GM21529 (cell line): ENCODE measurements around the gene SET.
"Not testable (repeated sequence)": the region's sequence is repeated elsewhere in the genome, so short reads cannot be mapped to it uniquely, and the experiment has no call there.

Experiments used
- ATAC-seq: cut with Tn5 transposase; IDR thresholded peaks from one replicate; pipeline ENCODE4 v1.9.1; 2021; ENCODE audit not compliant: unreplicated experiment

SET gene

GRCh38 chr9:128685636-128686489 lies 3.2 kb upstream of the SET start:
- no peak for ATAC-seq

GRCh38 chr9:128687453-128687852 lies 1.6 kb upstream of the SET start:
- ATAC-seq: no peak

GRCh38 chr9:128689293-128689774 lies 312 bp downstream of the SET start:
- ATAC-seq: peak; percentile 2

- ATAC-seq: no peak
These were observed 1.0 kb downstream of the SET start for GRCh38 chr9:128689820-128690683.

- no peak for ATAC-seq
These were observed 1.6 kb downstream of the SET start for GRCh38 chr9:128690684-128691034.

DNA sequence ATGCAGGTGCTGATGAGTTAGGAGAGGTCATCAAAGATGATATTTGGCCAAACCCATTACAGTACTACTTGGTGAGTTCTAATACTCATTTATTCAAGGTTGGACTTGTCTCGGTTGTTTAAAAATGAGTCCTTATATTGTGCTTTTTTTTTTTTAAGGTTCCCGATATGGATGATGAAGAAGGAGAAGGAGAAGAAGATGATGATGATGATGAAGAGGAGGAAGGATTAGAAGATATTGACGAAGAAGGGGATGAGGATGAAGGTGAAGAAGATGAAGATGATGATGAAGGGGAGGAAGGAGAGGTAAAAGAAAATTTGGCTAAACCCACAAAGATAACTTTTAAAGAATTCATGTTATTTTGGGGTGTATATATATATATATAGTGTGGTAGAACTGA lies 4.7 kb downstream of the SET start:
- ATAC-seq: not testable (repeated sequence)

DNA sequence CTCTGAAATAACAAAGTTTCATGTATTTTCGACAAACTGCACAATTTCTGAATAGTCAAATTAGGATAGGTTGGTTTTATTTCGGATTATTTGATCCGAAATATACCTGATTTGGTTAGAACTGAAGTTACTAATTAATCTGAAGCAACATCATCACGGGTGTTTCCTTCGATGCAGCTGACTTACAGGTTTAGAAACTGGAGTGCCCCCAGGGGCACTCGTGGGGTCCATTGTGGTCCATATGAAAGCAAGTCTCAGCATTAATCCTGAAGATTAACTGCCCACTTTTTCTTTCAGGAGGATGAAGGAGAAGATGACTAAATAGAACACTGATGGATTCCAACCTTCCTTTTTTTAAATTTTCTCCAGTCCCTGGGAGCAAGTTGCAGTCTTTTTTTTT lies 5.3 kb downstream of the SET start:
- ATAC-seq: no peak

DNA sequence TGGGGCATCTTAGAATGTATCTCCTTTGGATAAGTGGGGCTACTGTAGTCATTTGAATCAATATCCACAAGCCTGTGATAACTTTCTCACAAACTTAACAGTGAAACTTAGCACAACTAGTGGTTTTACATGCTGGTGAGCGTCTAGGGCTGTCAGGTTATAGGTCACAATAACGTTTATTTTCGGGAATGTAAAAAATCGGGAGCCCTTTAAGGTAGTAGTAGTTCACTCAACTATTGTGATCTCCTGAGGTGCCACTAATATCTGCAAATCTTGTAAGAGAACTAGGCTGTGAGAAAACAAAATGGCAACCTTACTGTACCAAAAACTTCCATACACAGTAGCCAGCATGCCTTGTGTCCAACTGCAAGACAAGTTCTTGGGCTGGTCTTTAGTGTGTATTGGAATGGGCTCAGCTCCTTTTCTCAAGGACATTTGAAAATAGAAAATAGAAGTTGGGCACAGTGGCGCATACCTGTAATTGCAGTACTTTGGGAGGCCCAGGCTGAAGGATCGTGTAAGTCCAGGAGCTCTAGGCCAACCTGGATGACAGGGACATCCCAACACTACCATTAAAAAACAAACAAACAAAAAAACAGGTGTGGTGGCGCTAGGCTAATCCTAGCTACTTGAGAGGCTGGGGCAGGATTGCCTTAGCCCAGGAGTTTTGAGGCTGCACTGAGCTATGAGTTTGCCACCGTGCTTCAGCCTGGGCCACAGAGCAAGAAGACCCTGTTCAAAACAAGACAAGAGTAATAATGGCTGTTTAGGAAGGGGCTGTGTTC lies 8.1 kb downstream of the SET start:
- ATAC-seq: no peak

- ATAC-seq: not testable (repeated sequence)
These were observed 10.2 kb downstream of the SET start for GRCh38 chr9:128699096-128699795.

DNA sequence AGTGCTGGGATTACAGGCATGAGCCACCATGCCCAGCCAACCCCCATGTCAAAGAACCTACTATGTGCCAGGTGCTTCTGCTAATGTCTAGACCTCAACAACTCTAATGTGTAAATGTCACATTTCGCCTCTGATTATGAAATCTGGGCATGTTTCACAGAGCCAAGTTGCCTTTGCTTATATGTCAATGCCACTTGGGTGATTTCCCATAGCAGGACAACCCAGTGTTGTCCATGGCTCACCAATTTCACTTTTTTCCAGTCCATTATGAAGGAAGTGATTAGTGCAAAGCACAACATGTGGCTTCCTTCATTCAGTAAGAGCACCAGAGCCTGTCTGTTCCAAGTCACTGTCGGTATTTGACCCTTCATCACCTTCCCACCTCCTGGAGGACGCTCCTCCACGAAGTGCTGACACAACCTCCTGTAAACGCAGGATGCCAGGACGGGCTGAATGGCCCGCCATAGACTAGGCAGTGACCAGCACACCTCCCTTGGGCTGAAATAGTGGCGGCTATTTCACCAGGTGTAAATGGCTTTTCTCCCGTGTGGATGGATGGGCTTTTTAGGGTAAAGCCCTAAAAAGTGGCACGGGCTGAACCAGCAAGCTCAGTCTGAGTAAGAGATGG lies 12.3 kb downstream of the SET start:
- no peak for ATAC-seq

GRCh38 chr9:128702445-128702948 lies 13.5 kb downstream of the SET start, which contains the start of gene PKN3:
PKN3 (plus strand) TSS chr9:128702503; CDS start chr9:128702916, 413 bp downstream.
- peak; percentile 67 for ATAC-seq

GRCh38 chr9:128702949-128703615 lies 14.1 kb downstream of the SET start:
- peak; percentile 22 for ATAC-seq

DNA sequence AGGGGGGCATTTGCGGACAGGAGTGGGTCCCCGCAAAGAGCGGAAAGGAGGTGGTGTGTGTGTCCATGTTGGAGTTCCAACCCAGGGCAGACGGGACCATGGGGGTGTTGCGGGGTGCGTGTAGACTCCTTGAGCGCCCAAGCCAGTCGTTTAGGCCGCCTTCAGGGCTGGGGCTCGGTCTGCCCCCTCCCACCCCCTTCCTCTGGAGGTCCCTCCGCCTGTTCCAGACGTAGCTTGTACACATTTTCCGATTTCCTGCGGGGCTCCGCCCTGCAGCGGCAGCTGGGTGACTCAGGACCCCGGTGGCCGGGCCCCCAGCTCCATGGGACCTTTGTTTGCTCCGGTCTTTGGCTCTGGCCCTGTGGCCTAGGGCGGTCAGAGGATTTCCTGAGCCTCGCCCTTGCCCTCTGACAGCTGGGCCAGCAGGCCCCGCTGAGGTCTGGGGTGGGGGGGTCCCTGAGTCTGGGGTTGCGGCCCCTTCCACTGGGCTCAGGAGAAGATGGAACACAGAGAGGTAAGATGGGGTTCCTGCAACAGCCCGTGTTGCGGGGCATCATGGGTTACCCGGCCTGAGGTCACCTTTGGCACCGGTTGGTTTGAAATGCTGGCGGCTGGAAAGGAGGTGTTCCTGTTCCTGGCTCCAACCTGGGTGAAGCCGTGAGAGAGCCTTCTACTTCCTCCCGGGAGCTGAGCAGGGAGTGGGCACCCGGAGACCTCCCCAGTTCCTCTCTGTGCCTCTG lies 14.8 kb downstream of the SET start:
- no peak for ATAC-seq

- no peak for ATAC-seq
These were observed 15.3 kb downstream of the SET start for GRCh38 chr9:128704356-128704670.

DNA sequence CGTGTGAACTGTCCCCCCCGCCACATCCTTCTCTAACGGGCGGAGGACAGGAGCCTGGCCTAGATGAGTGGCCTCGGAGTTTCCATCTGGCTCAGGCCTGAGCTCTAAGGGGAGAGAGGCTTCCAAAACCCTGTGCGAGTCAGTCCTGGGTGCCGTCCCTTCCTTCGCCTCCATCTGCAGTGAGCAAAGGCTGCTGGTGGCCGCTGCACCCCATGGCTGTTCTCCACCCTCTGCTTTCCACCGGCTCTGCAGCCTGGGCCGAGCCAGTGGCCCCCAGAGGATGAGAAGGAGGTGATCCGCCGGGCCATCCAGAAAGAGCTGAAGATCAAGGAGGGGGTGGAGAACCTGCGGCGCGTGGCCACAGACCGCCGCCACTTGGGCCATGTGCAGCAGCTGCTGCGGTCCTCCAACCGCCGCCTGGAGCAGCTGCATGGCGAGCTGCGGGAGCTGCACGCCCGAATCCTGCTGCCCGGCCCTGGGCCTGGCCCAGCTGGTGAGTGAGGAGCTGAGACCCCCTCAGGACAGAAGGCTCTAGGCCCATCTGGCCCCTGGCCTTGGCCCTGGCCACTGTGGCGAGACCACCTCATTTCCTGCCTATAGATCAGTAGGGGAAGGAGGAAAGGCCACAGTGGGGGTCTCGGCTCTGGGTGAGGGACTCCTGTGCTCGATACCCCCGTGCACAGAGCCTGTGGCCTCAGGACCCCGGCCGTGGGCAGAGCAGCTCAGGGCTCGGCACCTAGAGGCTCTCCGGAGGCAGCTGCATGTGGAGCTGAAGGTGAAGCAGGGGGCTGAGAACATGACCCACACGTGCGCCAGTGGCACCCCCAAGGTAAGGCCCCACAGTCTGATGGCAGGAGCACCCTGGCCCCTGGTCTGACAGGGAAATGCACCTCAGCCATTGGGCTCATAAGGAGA lies 16.3 kb downstream of the SET start:
- ATAC-seq: no peak

DNA sequence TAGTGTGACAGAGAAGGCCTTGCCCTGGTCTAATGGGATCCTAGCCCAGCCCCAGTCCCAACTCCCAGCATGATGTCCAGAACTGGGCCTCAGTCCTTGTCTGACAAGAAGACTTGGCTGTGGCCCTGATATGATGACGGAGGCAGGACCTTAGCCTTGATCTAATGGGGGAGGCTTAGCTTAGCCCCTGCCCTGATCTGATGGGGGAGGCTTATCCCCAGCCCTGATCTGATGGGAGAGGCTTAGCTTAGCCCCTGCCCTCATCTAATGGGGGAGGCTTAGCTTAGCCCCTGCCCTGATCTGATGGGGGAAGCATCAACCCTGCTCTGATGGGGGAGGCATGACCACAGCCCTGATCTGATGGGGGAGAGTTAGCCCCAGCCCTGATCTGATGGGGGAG lies 17.0 kb downstream of the SET start:
- no peak for ATAC-seq

GRCh38 chr9:128706671-128707381 lies 17.8 kb downstream of the SET start:
- no peak for ATAC-seq
